GM18498 (cell line): ENCODE results near the gene MAN1B1.
"Not testable (repeated sequence)": the region's sequence is repeated elsewhere in the genome, so short reads cannot be mapped to it uniquely, and the experiment has no call there.

Source experiments
- ATAC-seq: cut with Tn5 transposase; IDR thresholded peaks from one replicate; pipeline ENCODE4 v1.9.1; 2021; ENCODE audit warnings: mild to moderate bottlenecking, moderate library complexity; ENCODE audit not compliant: unreplicated experiment

Gene MAN1B1

GRCh38 chr9:137126786-137127185 lies 40.0 kb downstream of the MAN1B1 start:
- no peak for ATAC-seq

- ATAC-seq, result no peak
Observed at GRCh38 chr9:137127301-137128157, 40.7 kb downstream of the MAN1B1 start.

- ATAC-seq, result no peak
Observed at GRCh38 chr9:137128158-137128861, 41.5 kb downstream of the MAN1B1 start.

GRCh38 chr9:137128862-137129455 lies 42.2 kb downstream of the MAN1B1 start:
- ATAC-seq, result peak; percentile 6

- peak; percentile 89 for ATAC-seq
Observed at GRCh38 chr9:137129456-137130175, 42.8 kb downstream of the MAN1B1 start.

- no peak for ATAC-seq
Observed at GRCh38 chr9:137130176-137130755, 43.5 kb downstream of the MAN1B1 start.

- ATAC-seq, result no peak
Observed at GRCh38 chr9:137134191-137134590, 47.4 kb downstream of the MAN1B1 start.

- ATAC-seq, result not testable (repeated sequence)
Observed at GRCh38 chr9:137135154-137135553, 48.4 kb downstream of the MAN1B1 start.

GRCh38 chr9:137136261-137136880 lies 49.6 kb downstream of the MAN1B1 start:
- ATAC-seq, result no peak

GRCh38 chr9:137136881-137137607 lies 50.3 kb downstream of the MAN1B1 start:
- ATAC-seq, result no peak

GRCh38 chr9:137138058-137138721 lies 51.4 kb downstream of the MAN1B1 start:
- no peak for ATAC-seq

- ATAC-seq, result no peak
Observed at GRCh38 chr9:137138722-137139467, 52.1 kb downstream of the MAN1B1 start, which contains the start of gene GRIN1. Gene GRIN1 (plus strand): TSS chr9:137139154. CDS start chr9:137139487, 333 bp downstream.

- no peak for ATAC-seq
Observed at GRCh38 chr9:137139468-137140150, 52.8 kb downstream of the MAN1B1 start.

- ATAC-seq, result no peak
Observed at GRCh38 chr9:137140151-137141012, 53.6 kb downstream of the MAN1B1 start.

GRCh38 chr9:137141050-137141810 lies 54.4 kb downstream of the MAN1B1 start:
- no peak for ATAC-seq
